SK-N-SH (cell line): ENCODE measurements around the gene ADAM11. TPM values are rescaled to one million over a fixed set of nuclear protein-coding genes. Genes with fewer than 3 reads are reported as not detected.

Source experiments
- CTCF ChIA-PET: fragments of 300-600, 350-600 bp; formaldehyde crosslinking; extraction: SDS; loops from one replicate; lab custom pipeline; 2021; lab: Yijun Ruan, JAX
- POLR2A ChIA-PET: fragments of 350-600 bp; sonication (Branson Sonifier 250); formaldehyde crosslinking; extraction: SDS; loops from one replicate; lab custom pipeline; 2020; ENCODE audit warnings: antibody characterized with exemption, inconsistent platforms; lab: Yijun Ruan, JAX
- DNase-seq: peaks from one replicate; pipeline ENCODE4 v3.0.0; 2012
- H2AFZ ChIP-seq: fragments of 200-600 bp; sonication (generic); 2 replicates; pipeline ENCODE4 v1.8.1; 2016; ENCODE audit warnings: antibody characterized with exemption, mild to moderate bottlenecking, low read depth
- H3F3A ChIP-seq: fragments of 200-600 bp; sonication (generic); replicated peaks from 2 replicates; pipeline ENCODE3; 2016; ENCODE audit warnings: antibody characterized with exemption, mild to moderate bottlenecking; ENCODE audit not compliant: insufficient read depth
- H3K27ac ChIP-seq, 2 experiments: fragments of 200-500 bp in 1 of 2; fragments of 200-600 bp in 1 of 2; sonication (Bioruptor generic) in 1 of 2; sonication (generic), shearing (Covaris generic) in 1 of 2; 2 replicates each; pipeline versions ENCODE4 v1.5.1 to v1.6.1; 2014 to 2016; ENCODE audit warnings: low read depth in 2 of 2, inconsistent platforms in 1 of 2, low read length in 1 of 2, mild to moderate bottlenecking in 1 of 2, mixed read lengths in 1 of 2
- H3K27me3 ChIP-seq: fragments of 200-600 bp; sonication (generic), shearing (Covaris generic); 2 replicates; pipeline ENCODE4 v1.6.1; 2016; ENCODE audit warnings: mixed run types; ENCODE audit not compliant: insufficient read depth
- H3K36me3 ChIP-seq, 2 experiments: fragments of 200-500 bp in 1 of 2; fragments of 200-600 bp in 1 of 2; sonication (Bioruptor generic) in 1 of 2; sonication (generic) in 1 of 2; replicated peaks in 1 of 2; 2 replicates each; pipeline versions ENCODE3 to v1.5.1; 2014 to 2016; ENCODE audit warnings: low read length in 1 of 2, mild to moderate bottlenecking in 1 of 2; ENCODE audit not compliant: insufficient read depth in 2 of 2, control insufficient read depth in 1 of 2
- H3K4me1 ChIP-seq, 2 experiments: fragments of 200-500 bp in 1 of 2; fragments of 200-600 bp in 1 of 2; sonication (Bioruptor generic) in 1 of 2; sonication (generic), shearing (Covaris generic) in 1 of 2; 2 replicates each; pipeline versions ENCODE4 v1.5.1 to v1.6.1; 2014 to 2016; ENCODE audit warnings: low read depth in 1 of 2, low read length in 1 of 2, mixed run types in 1 of 2; ENCODE audit not compliant: insufficient read depth in 2 of 2, control insufficient read depth in 1 of 2
- H3K4me2 ChIP-seq: fragments of 200-600 bp; sonication (generic), shearing (Covaris generic); 2 replicates; pipeline ENCODE4 v1.6.1; 2017; ENCODE audit warnings: mixed run types
- H3K4me3 ChIP-seq, 2 experiments: fragments of 200-500 bp in 1 of 2; fragments of 200-600 bp in 1 of 2; sonication (Bioruptor generic) in 1 of 2; sonication (generic), shearing (Covaris generic) in 1 of 2; 2 replicates each; pipeline versions ENCODE4 v1.5.1 to v1.8.1; 2014 to 2016; ENCODE audit warnings: low read depth in 2 of 2, inconsistent platforms in 1 of 2, low read length in 1 of 2, mild to moderate bottlenecking in 1 of 2, mixed read lengths in 1 of 2, moderate library complexity in 1 of 2
- H3K79me2 ChIP-seq: fragments of 200-600 bp; sonication (generic); 2 replicates; pipeline ENCODE4 v1.8.1; 2017; ENCODE audit warnings: mild to moderate bottlenecking; ENCODE audit not compliant: insufficient read depth
- H3K9ac ChIP-seq: fragments of 200-600 bp; sonication (generic); 2 replicates; pipeline ENCODE4 v1.6.1; 2017; ENCODE audit warnings: mixed run types
- H3K9me2 ChIP-seq: fragments of 200-600 bp; sonication (generic); 2 replicates; pipeline ENCODE4 v1.6.1; 2017; ENCODE audit warnings: mixed run types
- H3K9me3 ChIP-seq: fragments of 200-600 bp; sonication (generic); 2 replicates; pipeline ENCODE4 v1.6.1; 2017; ENCODE audit warnings: mixed run types, mild to moderate bottlenecking, moderate library complexity
- H4K20me1 ChIP-seq: fragments of 200-600 bp; sonication (generic); 2 replicates; pipeline ENCODE4 v1.6.1; 2017; ENCODE audit warnings: mild to moderate bottlenecking, mixed run types; ENCODE audit not compliant: insufficient read depth
- CHD2 ChIP-seq: fragments of 150-350 bp; IDR thresholded peaks from 2 replicates; pipeline ENCODE4 v1.6.1; 2018; ENCODE audit warnings: low read length; ENCODE audit not compliant: partially characterized antibody
- ELF1 ChIP-seq: IDR thresholded peaks from 2 replicates; pipeline ENCODE4 v1.4.0; 2012
- FOSL2 ChIP-seq: IDR thresholded peaks from 2 replicates; pipeline ENCODE4 v1.4.0; 2012; ENCODE audit warnings: low read depth, mild to moderate bottlenecking, moderate library complexity, borderline replicate concordance
- FOXJ3 ChIP-seq: sonication (generic); formaldehyde crosslinking; IDR thresholded peaks from 2 replicates; pipeline ENCODE4 v1.5.1; 2020; ENCODE audit warnings: mild to moderate bottlenecking, missing genetic modification reagents
- FOXM1 ChIP-seq: IDR thresholded peaks from 2 replicates; pipeline ENCODE4 v1.4.0; 2012; ENCODE audit warnings: low read depth, mild to moderate bottlenecking
- MXI1 ChIP-seq: IDR thresholded peaks from 2 replicates; pipeline ENCODE4 v1.6.1; 2012; ENCODE audit warnings: mild to moderate bottlenecking, low read depth, low read length, improper control_type of control experiment
- NFIC ChIP-seq: IDR thresholded peaks from 2 replicates; pipeline ENCODE4 v1.4.0; 2012; ENCODE audit warnings: borderline replicate concordance
- NRF1 ChIP-seq: IDR thresholded peaks from 2 replicates; pipeline ENCODE4 v1.6.1; 2012; ENCODE audit warnings: low read depth, mild to moderate bottlenecking, low read length
- PBX3 ChIP-seq: IDR thresholded peaks from 2 replicates; pipeline ENCODE4; 2012
- POLR2AphosphoS5 ChIP-seq: IDR thresholded peaks from 2 replicates; pipeline ENCODE4 v1.6.1; 2012; ENCODE audit warnings: low read depth, low read length
- RAD21 ChIP-seq: IDR thresholded peaks from 2 replicates; pipeline ENCODE4 v1.6.1; 2012; ENCODE audit warnings: mild to moderate bottlenecking, low read length
- RFX5 ChIP-seq: IDR thresholded peaks from 2 replicates; pipeline ENCODE4 v1.6.1; 2012; ENCODE audit warnings: mild to moderate bottlenecking, improper control_type of control experiment, low read length
- RXRA ChIP-seq: IDR thresholded peaks from 2 replicates; pipeline ENCODE4 v1.4.0; 2012; ENCODE audit warnings: low read depth, mild to moderate bottlenecking, borderline replicate concordance
- SIN3A ChIP-seq: IDR thresholded peaks from 2 replicates; pipeline ENCODE4 v1.6.1; 2012; ENCODE audit warnings: low read depth, mild to moderate bottlenecking, low read length, moderate library complexity, borderline replicate concordance
- SMC3 ChIP-seq: IDR thresholded peaks from 2 replicates; pipeline ENCODE4 v1.6.1; 2012; ENCODE audit warnings: low read depth, low read length, improper control_type of control experiment
- TCF12 ChIP-seq: IDR thresholded peaks from 2 replicates; pipeline ENCODE4 v1.4.0; 2012
- YY1 ChIP-seq: IDR thresholded peaks from 2 replicates; pipeline ENCODE4 v1.4.0; 2012; ENCODE audit warnings: low read depth, mild to moderate bottlenecking
- WGBS: methylation state at CpG from one replicate; pipeline ENCODE4 v1.1.6; 2017; ENCODE audit warnings: low lambda C conversion rate; 5-methylcytosine and 5-hydroxymethylcytosine counted together
- polyA plus RNA-seq, 3 experiments: library from polyadenylated mRNA; depleted of rRNA; stranded (reverse); fragments of >200 nt; gene quantifications; 2 replicates each; pipeline ENCODE4 v1.2.3, GENCODE V29; 2012

The ADAM11 gene
- polyA plus RNA-seq, 1 of the 3 experiments (the other 2 are of a cell fraction), result 2.5 TPM

GRCh38 chr17:44765965-44766364, 7.2 kb downstream of the ADAM11 start:
- 84% methylated on average over 11 of the region's 11 CpGs for WGBS
- no peaks in the 10 kb centered on the region for H3K27me3 ChIP-seq
- H3K9me3 ChIP-seq, result no peaks in the 10 kb centered on the region
- peaks cover 0 to 17% of the 10 kb centered on the region in 2 experiments; a peak in 1 of 4 replicates for H3K4me1 ChIP-seq
- H3K4me2 ChIP-seq, result no peak overlapping the region
- H3K27ac ChIP-seq, result no peak overlapping the region
- ChIA-PET POLR2A (no interaction called here), CTCF (interaction anchor here (3.7 to 6.3 kb wide), 2 partner anchors 8 to 13 kb away, joined by 14 to 37 read pairs; no protein-coding TSS in a partner anchor)
- no peaks in the 10 kb centered on the region for H3K79me2 ChIP-seq
- TF ChIP-seq SIN3A (no peak), RFX5 (no peak), NRF1 (no peak), TCF12 (no peak), FOSL2 (no peak), FOXJ3 (no peak), CHD2 (no peak), FOXM1 (no peak), RXRA (no peak), ELF1 (no peak), NFIC (no peak), SMC3 (no peak), YY1 (no peak), PBX3 (no peak), RAD21 (no peak), MXI1 (no peak), POLR2AphosphoS5 (no peak)
- no peak overlapping the region for H3K9ac ChIP-seq
- H3K4me3 ChIP-seq, result no peak overlapping the region
- no peaks in the 10 kb centered on the region for H3K36me3 ChIP-seq
- H3F3A ChIP-seq, result no peaks in the 10 kb centered on the region
- H3K9me2 ChIP-seq, result no peaks in the 10 kb centered on the region
- H4K20me1 ChIP-seq, result no peaks in the 10 kb centered on the region
- DNase-seq, result no peak
- no peak overlapping the region for H2AFZ ChIP-seq

- Histone ChIP-seq H3K79me2 (no peaks in the 10 kb centered on the region), H2AFZ (no peak overlapping the region), H3K27ac (no peak overlapping the region; a peak in 1 of 4 replicates), H3K9ac (no peak overlapping the region), H3K4me3 (no peak overlapping the region), H3K4me2 (no peak overlapping the region), H3K9me2 (no peaks in the 10 kb centered on the region), H3K9me3 (no peaks in the 10 kb centered on the region), H3K36me3 (no peaks in the 10 kb centered on the region), H3K4me1 (peaks cover 0 to 15% of the 10 kb centered on the region in 2 experiments; a peak in 1 of 4 replicates), H3F3A (no peaks in the 10 kb centered on the region), H4K20me1 (no peaks in the 10 kb centered on the region), H3K27me3 (no peaks in the 10 kb centered on the region)
- WGBS, result 60% methylated on average over 7 of the region's 8 CpGs
- POLR2A ChIA-PET, result no interaction called here
- TF ChIP-seq ELF1 (no peak), NRF1 (no peak), FOSL2 (no peak)
- CTCF ChIA-PET, result interaction anchor here (3.7 to 6.3 kb wide), 2 partner anchors 8 to 13 kb away, joined by 14 to 37 read pairs; no protein-coding TSS in a partner anchor
- no peak for DNase-seq
Measured at GRCh38 chr17:44766409-44767038, 7.7 kb downstream of the ADAM11 start.
